H1 (cell line): ENCODE results near the gene OSCAR. TPM values are rescaled to one million over a fixed set of nuclear protein-coding genes. Genes with fewer than 3 reads are reported as not detected.

Source experiments
- BACH1 ChIP-seq: IDR thresholded peaks from 2 replicates; pipeline ENCODE4 v1.6.1; 2012; ENCODE audit warnings: low read length, improper control_type of control experiment
- CHD1 ChIP-seq: IDR thresholded peaks from 2 replicates; pipeline ENCODE4 v1.6.1; 2012; ENCODE audit warnings: low read depth, low read length, improper control_type of control experiment
- CHD2 ChIP-seq: IDR thresholded peaks from 2 replicates; pipeline ENCODE4 v1.6.1; 2012; ENCODE audit warnings: low read length, improper control_type of control experiment
- EGR1 ChIP-seq: IDR thresholded peaks from 2 replicates; pipeline ENCODE4 v1.6.1; 2011; ENCODE audit warnings: low read depth, low read length, borderline replicate concordance
- EP300 ChIP-seq, 2 experiments: IDR thresholded peaks; 1 replicate in 1 of 2; 2 replicates in 1 of 2; pipeline ENCODE4 v1.6.1; 2011 to 2012; ENCODE audit warnings: low read depth in 2 of 2, low read length in 2 of 2, mild to moderate bottlenecking in 2 of 2, borderline replicate concordance in 1 of 2, inconsistent platforms in 1 of 2, moderate library complexity in 1 of 2
- POLR2A ChIP-seq, 2 experiments: IDR thresholded peaks; 1 replicate in 1 of 2; 2 replicates in 1 of 2; pipeline ENCODE4 v1.6.1; 2011; ENCODE audit warnings: low read depth in 2 of 2, low read length in 2 of 2, mild to moderate bottlenecking in 2 of 2; ENCODE audit errors: control extremely low read depth in 1 of 2
- polyA plus RNA-seq, 7 experiments: library from polyadenylated mRNA; depleted of rRNA in 3 of 7; stranded (reverse) in 5 of 7; unstranded in 2 of 7; fragments of >200 nt in 5 of 7; fragments of 200-250 nt in 2 of 7; gene quantifications; 1 replicate in 5 of 7; 2 replicates in 1 of 7; 4 replicates in 1 of 7; pipeline versions ENCODE4 v1.2.1 to v1.2.3, GENCODE V29; 2011 to 2013; ENCODE audit warnings: missing spikeins in 2 of 7, mixed read lengths in 2 of 7
- total RNA-seq: library from RNA; stranded (reverse); fragmentation: NEBNext Ultra II Directional; extraction: Animal tissue kit (Norgen Biotek cat#: 25700); gene quantifications from 2 replicates; pipeline ENCODE4 v1.2.1, GENCODE V29; 2021

The OSCAR gene
- total and polyA plus RNA-seq, 2 of the 8 experiments (the other 6 are each of a cell fraction or from before 2014, with no cell fraction given), result 1.1 TPM

DNA sequence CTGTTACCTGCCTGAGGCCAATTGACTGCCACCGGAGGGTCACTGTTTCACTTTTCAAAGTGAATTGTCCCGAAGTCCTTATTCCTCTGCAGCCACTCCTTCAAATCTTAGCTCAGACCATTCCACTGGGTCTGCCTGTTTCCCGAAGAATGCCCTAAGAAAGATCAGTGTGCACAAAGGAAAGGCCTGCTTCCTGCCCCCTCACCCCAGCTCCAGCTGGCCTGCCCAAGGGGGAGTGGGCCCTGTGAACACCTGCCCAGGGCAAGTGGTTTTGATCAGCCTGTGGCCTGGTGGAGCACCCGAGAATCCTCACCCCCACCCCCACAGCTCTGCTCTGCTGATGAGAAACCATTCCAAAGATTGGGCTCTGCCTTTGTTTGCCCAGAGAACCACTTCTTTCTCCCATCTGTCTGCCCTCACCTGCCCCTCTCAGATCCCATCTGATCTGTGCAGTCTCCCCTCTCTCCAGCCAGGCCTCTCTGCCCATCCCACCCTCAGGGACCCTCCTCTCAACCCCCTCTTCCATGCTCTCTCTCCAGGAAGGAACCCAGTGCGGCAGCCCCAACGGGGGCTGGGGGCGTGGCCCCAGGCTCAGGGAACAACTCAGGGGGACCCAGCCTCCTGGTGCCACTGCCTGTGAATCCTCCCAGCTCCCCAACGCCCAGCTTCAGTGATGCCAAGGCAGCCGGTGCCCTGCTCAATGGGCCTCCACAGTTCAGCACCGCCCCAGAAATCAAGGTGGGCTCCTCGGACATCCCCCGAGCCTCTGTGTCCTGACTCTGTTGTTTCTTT is 48.6 kb upstream of the OSCAR start (continued):
- TF ChIP-seq CHD1 (no peak), CHD2 (no peak), POLR2A (IDR thresholded peaks at IDR 0.05; ENCODE audit: control extremely low read depth in 1 of 2, low read depth in 2 of 2, low read length in 2 of 2) (no peak), EGR1 (no peak), EP300 (IDR thresholded peaks at IDR 0.05; ENCODE audit: borderline replicate concordance in 1 of 2, low read depth in 2 of 2, low read length in 2 of 2) (no peak), BACH1 (no peak)
